ENCODE data around the gene CFHR3.

Gene CFHR3

GRCh38 chr1:196774603-196775002 lies at the start of gene CFHR3:
CFHR3 (plus strand) TSS chr1:196774840; CDS start chr1:196774887, 47 bp downstream.
- peaks cover 13% of the 10 kb centered on the region for H3K4me1 ChIP-seq (ENCODE audit: low read length)
- H3K4me3 ChIP-seq (ENCODE audit: low read length), result peak within 1 kb of the TSS; percentile 39
- peak within 1 kb of the TSS; percentile 67 for H3K4me2 ChIP-seq (ENCODE audit: low read length)
- no peaks in the 10 kb centered on the region; the same call in 1 of the 2 replicates for H3K27me3 ChIP-seq (ENCODE audit: low read depth, low read length)
- H3K36me3 ChIP-seq (replicated peaks; ENCODE audit: low read depth, low read length), result no peaks in the 10 kb centered on the region
- no peaks in the 10 kb centered on the region for H3K79me2 ChIP-seq (ENCODE audit: low read length)
- H4K20me1 ChIP-seq (ENCODE audit: insufficient read depth, low read length), result no peaks in the 10 kb centered on the region
- no peaks in the 10 kb centered on the region for H3K9me3 ChIP-seq (ENCODE audit: insufficient read depth, low read length)
- no peak for TF ChIP-seq EZH2phosphoT487 (IDR thresholded peaks at IDR 0.05; ENCODE audit: low read depth)
- no peak for TF ChIP-seq CTCF (IDR thresholded peaks at IDR 0.05; ENCODE audit: low read depth, low read length)
- no peak within 1 kb of the TSS for H3K9ac ChIP-seq (ENCODE audit: low read length)
- H3K27ac ChIP-seq (ENCODE audit: low read length), result no peak within 1 kb of the TSS
- H2AFZ ChIP-seq (ENCODE audit: low read depth, low read length), result no peak within 1 kb of the TSS

- TF ChIP-seq EZH2phosphoT487 (IDR thresholded peaks at IDR 0.05; ENCODE audit: low read depth) (no peak), CTCF (IDR thresholded peaks at IDR 0.05; ENCODE audit: low read depth, low read length) (no peak)
Measured at GRCh38 chr1:196732526-196732925, 42.1 kb upstream of the CFHR3 start.

GRCh38 chr1:196733091-196733970 lies 41.3 kb upstream of the CFHR3 start:
- H3K4me3 ChIP-seq (ENCODE audit: low read length), result no peak overlapping the region
- H3K36me3 ChIP-seq (replicated peaks; ENCODE audit: low read depth, low read length), result no peaks in the 10 kb centered on the region
- no peak overlapping the region for H3K9ac ChIP-seq (ENCODE audit: low read length)
- no peaks in the 10 kb centered on the region for H3K4me1 ChIP-seq (ENCODE audit: low read length)
- H3K27me3 ChIP-seq (ENCODE audit: low read depth, low read length), result no peaks in the 10 kb centered on the region
- no peaks in the 10 kb centered on the region for H4K20me1 ChIP-seq (ENCODE audit: insufficient read depth, low read length)
- H3K27ac ChIP-seq (ENCODE audit: low read length), result no peak overlapping the region
- H3K4me2 ChIP-seq (ENCODE audit: low read length), result no peak overlapping the region
- peaks cover 9% of the 10 kb centered on the region for H3K9me3 ChIP-seq (ENCODE audit: insufficient read depth, low read length)
- TF ChIP-seq EZH2phosphoT487 (IDR thresholded peaks at IDR 0.05; ENCODE audit: low read depth) (no peak), CTCF (IDR thresholded peaks at IDR 0.05; ENCODE audit: low read depth, low read length) (no peak)
- H3K79me2 ChIP-seq (ENCODE audit: low read length), result no peaks in the 10 kb centered on the region
- no peak overlapping the region for H2AFZ ChIP-seq (ENCODE audit: low read depth, low read length)

More at GRCh38 chr1:196732526-196732925, 42.1 kb upstream of the CFHR3 start:
- no peak overlapping the region for H3K27ac ChIP-seq (ENCODE audit: low read length)
- H3K9me3 ChIP-seq (ENCODE audit: insufficient read depth, low read length), result peaks cover 6% of the 10 kb centered on the region; the same call in 1 of the 2 replicates
- H3K79me2 ChIP-seq (ENCODE audit: low read length), result no peaks in the 10 kb centered on the region
- no peaks in the 10 kb centered on the region for H3K36me3 ChIP-seq (replicated peaks; ENCODE audit: low read depth, low read length)
- no peaks in the 10 kb centered on the region for H4K20me1 ChIP-seq (ENCODE audit: insufficient read depth, low read length)
- no peaks in the 10 kb centered on the region for H3K27me3 ChIP-seq (ENCODE audit: low read depth, low read length)
- H3K4me2 ChIP-seq (ENCODE audit: low read length), result no peak overlapping the region
- no peak overlapping the region for H3K9ac ChIP-seq (ENCODE audit: low read length)
- no peaks in the 10 kb centered on the region for H3K4me1 ChIP-seq (ENCODE audit: low read length)
- no peak overlapping the region for H2AFZ ChIP-seq (ENCODE audit: low read depth, low read length)
- no peak overlapping the region for H3K4me3 ChIP-seq (ENCODE audit: low read length)

GRCh38 chr1:196734006-196734405 lies 40.6 kb upstream of the CFHR3 start:
- TF ChIP-seq EZH2phosphoT487 (IDR thresholded peaks at IDR 0.05; ENCODE audit: low read depth) (no peak), CTCF (IDR thresholded peaks at IDR 0.05; ENCODE audit: low read depth, low read length) (no peak)
- Histone ChIP-seq H3K4me2 (ENCODE audit: low read length) (no peak overlapping the region), H3K4me1 (ENCODE audit: low read length) (no peaks in the 10 kb centered on the region), H3K27ac (ENCODE audit: low read length) (no peak overlapping the region), H3K9me3 (ENCODE audit: insufficient read depth, low read length) (peaks cover 16% of the 10 kb centered on the region), H3K36me3 (replicated peaks; ENCODE audit: low read depth, low read length) (no peaks in the 10 kb centered on the region), H3K9ac (ENCODE audit: low read length) (no peak overlapping the region), H4K20me1 (ENCODE audit: insufficient read depth, low read length) (no peaks in the 10 kb centered on the region), H3K79me2 (ENCODE audit: low read length) (no peaks in the 10 kb centered on the region), H2AFZ (ENCODE audit: low read depth, low read length) (no peak overlapping the region), H3K4me3 (ENCODE audit: low read length) (no peak overlapping the region), H3K27me3 (ENCODE audit: low read depth, low read length) (no peaks in the 10 kb centered on the region)

Measured in OCI-LY3 (cell line).